ENCODE results near the gene PTPRJ. TPM values are rescaled to one million over a fixed set of nuclear protein-coding genes. Genes with fewer than 3 reads are reported as not detected.

PTPRJ gene
- total and polyA plus RNA-seq, 2 of the 4 experiments (the other 2 are of a cell fraction) = 5.6 to 14.9 TPM

- Histone ChIP-seq H3K4me3 (ENCODE audit: insufficient read depth, low read depth, low read length) (no peak overlapping the region), H3K9ac (ENCODE audit: low read depth, low read length) (no peak overlapping the region), H3K14ac (replicated peaks; ENCODE audit: low read depth, low read length) (no peak overlapping the region), H3K9me3 (ENCODE audit: control insufficient read depth, insufficient read depth, low read length) (no peaks in the 10 kb centered on the region), H2AK5ac (ENCODE audit: low read depth, low read length) (no peak overlapping the region), H3K23ac (ENCODE audit: low read depth, low read length) (no peak overlapping the region), H3K4me1 (ENCODE audit: control insufficient read depth, insufficient read depth, low read length) (peaks cover 2% of the 10 kb centered on the region; the same call in 1 of the 2 replicates), H3K56ac (ENCODE audit: extremely low read depth, insufficient read depth, low read length) (no peak overlapping the region), H3K18ac (ENCODE audit: low read depth, low read length) (no peak overlapping the region), H2BK5ac (ENCODE audit: low read depth, low read length, poor library complexity, severe bottlenecking) (no peak overlapping the region), H4K5ac (ENCODE audit: low read depth, low read length) (no peak overlapping the region), H4K8ac (ENCODE audit: low read depth in 2 of 2, low read length in 2 of 2) (no peak overlapping the region), H2AFZ (replicated peaks; ENCODE audit: low read length, poor library complexity) (no peak overlapping the region), H3K4ac (ENCODE audit: low read depth, low read length) (no peak overlapping the region), H3K4me2 (ENCODE audit: low read depth, low read length) (no peak overlapping the region), H3K9me1 (ENCODE audit: insufficient read depth, low read length) (peaks cover 15% of the 10 kb centered on the region), H2BK120ac (ENCODE audit: low read depth, low read length) (no peak overlapping the region), H3K27ac (ENCODE audit: insufficient read depth, low read length) (no peak overlapping the region), H2AK9ac (replicated peaks; ENCODE audit: low read depth, low read length, poor library complexity) (no peak overlapping the region), H3K79me1 (ENCODE audit: low read depth in 1 of 2, low read length in 2 of 2) (peaks cover 32 to 65% of the 10 kb centered on the region in 2 experiments), H2BK20ac (ENCODE audit: low read depth, low read length) (no peak overlapping the region), H3K36me3 (ENCODE audit: control insufficient read depth, insufficient read depth, low read length) (no peaks in the 10 kb centered on the region), H2BK15ac (ENCODE audit: low read depth, low read length) (no peak overlapping the region), H3K27me3 (ENCODE audit: control insufficient read depth, insufficient read depth, low read length) (no peaks in the 10 kb centered on the region), H4K91ac (ENCODE audit: insufficient read depth, low read depth, low read length) (no peak overlapping the region), H4K20me1 (ENCODE audit: insufficient read depth, low read length) (peaks cover 39% of the 10 kb centered on the region)
- in situ Hi-C loops (cut with MboI; ENCODE audit: low sequenced_read_pairs) (no loop called here), intact Hi-C loops (cut with micrococcal nuclease) (no loop called here), dilution Hi-C loops (cut with HindIII; ENCODE audit: low sequenced_read_pairs, unreplicated experiment) (no loop called here)
- CTCF ChIA-PET = no interaction called here
- no peak for DNase-seq
- POLR2A ChIA-PET (ENCODE audit: unreplicated experiment) = no interaction called here
- BruUV-seq (replicated peaks) = no TSS peak
- ATAC-seq (ENCODE audit: low read depth) = no peak
- 87% methylated on average over 4 of the region's 8 CpGs; no CpG with 5 or more reads in 1 of the 2 experiments for WGBS, 2 experiments (ENCODE audit: extremely low coverage in 2 of 2, insufficient read length in 1 of 2)
- TF ChIP-seq CTCF (conservative IDR thresholded peaks at IDR 0.05; ENCODE audit: low read depth, low read length) (no peak), CHD1 (IDR thresholded peaks at IDR 0.05; ENCODE audit: low read depth, low read length) (no peak), RAD21 (IDR thresholded peaks at IDR 0.05; ENCODE audit: low read length) (no peak), CEBPB (IDR thresholded peaks at IDR 0.05; ENCODE audit: low read depth, low read length) (no peak), MAFK (IDR thresholded peaks at IDR 0.05; ENCODE audit: low read depth, low read length) (no peak), NFE2L2 (IDR thresholded peaks at IDR 0.05; ENCODE audit: low read depth, low read length) (no peak), MXI1 (IDR thresholded peaks at IDR 0.05; ENCODE audit: borderline replicate concordance, low read depth, low read length) (no peak)
Observed at GRCh38 chr11:48090174-48090573, 109.8 kb downstream of the PTPRJ start.
